CD4-positive, CD25-positive, alpha-beta regulatory T cell (primary cell): ENCODE data around the gene CTRB1. TPM values are rescaled to one million over a fixed set of nuclear protein-coding genes. Genes with fewer than 3 reads are reported as not detected.
A peak's percentile ranks its signal among the peaks of the same experiment; 100 is the strongest.
"Not testable (repeated sequence)": the region's sequence is repeated elsewhere in the genome, so short reads cannot be mapped to it uniquely, and the experiment has no call there.

Experiments used
- ATAC-seq, 2 donors: fragments of 150-1000 bp; cut with Tn5 transposase; one replicate each; pipeline ENCODE4 v1.10.0; 2021; ENCODE audit warnings: low read depth in 2 of 2, moderate number of reproducible peaks in 2 of 2, moderate library complexity in 1 of 2
- DNase-seq, 3 donors: peaks; one replicate each; pipeline versions ENCODE4 v3.0.0 to v3.0.0-alpha.2; 2012 to 2022; ENCODE audit warnings: mixed read lengths in 1 of 3
- H3K27ac ChIP-seq: one replicate; pipeline ENCODE4 v1.7.0; 2013; ENCODE audit warnings: mild to moderate bottlenecking, low read length; ENCODE audit not compliant: insufficient read depth, poor library complexity, severe bottlenecking
- H3K27me3 ChIP-seq: one replicate; pipeline ENCODE4 v1.7.0; 2013; ENCODE audit warnings: low read length; ENCODE audit not compliant: control insufficient read depth, insufficient read depth
- H3K36me3 ChIP-seq: one replicate; pipeline ENCODE4 v1.7.0; 2013; ENCODE audit warnings: mild to moderate bottlenecking, low read length, moderate library complexity; ENCODE audit not compliant: control insufficient read depth, insufficient read depth
- H3K4me1 ChIP-seq: 2 replicates; pipeline ENCODE4 v1.7.0; 2013; ENCODE audit warnings: mild to moderate bottlenecking, low read length; ENCODE audit not compliant: insufficient read depth, control insufficient read depth, poor library complexity, severe bottlenecking
- H3K4me3 ChIP-seq: one replicate; pipeline ENCODE4 v1.7.0; 2013; ENCODE audit warnings: low read depth, mild to moderate bottlenecking, low read length, moderate library complexity
- H3K9me3 ChIP-seq, 2 experiments: 1 replicate in 1 of 2; 2 replicates in 1 of 2; pipeline ENCODE4 v1.7.0; 2013; ENCODE audit warnings: low read length in 2 of 2, mild to moderate bottlenecking in 1 of 2, moderate library complexity in 1 of 2; ENCODE audit not compliant: control insufficient read depth in 2 of 2
- H3K27ac Mint-ChIP-seq, 3 donors: one replicate each; pipeline ENCODE4 v1.8.0; 2020 to 2022; ENCODE audit warnings: mild to moderate bottlenecking in 3 of 3, mixed read lengths in 3 of 3, moderate library complexity in 2 of 3
- H3K27me3 Mint-ChIP-seq: one replicate; pipeline ENCODE4 v1.8.0; 2022; ENCODE audit warnings: mild to moderate bottlenecking, mixed read lengths
- H3K36me3 Mint-ChIP-seq: one replicate; pipeline ENCODE4 v1.8.0; 2020; ENCODE audit warnings: mixed read lengths
- H3K4me1 Mint-ChIP-seq, 4 donors: one replicate each; pipeline ENCODE4 v1.8.0; 2020 to 2022; ENCODE audit warnings: mixed read lengths in 4 of 4, mild to moderate bottlenecking in 1 of 4
- H3K4me3 Mint-ChIP-seq, 4 donors: one replicate each; pipeline ENCODE4 v1.8.0; 2020 to 2022; ENCODE audit warnings: mild to moderate bottlenecking in 4 of 4, mixed read lengths in 4 of 4, moderate library complexity in 3 of 4
- H3K9me3 Mint-ChIP-seq, 7 donors: one replicate each; pipeline ENCODE4 v1.8.0; 2020 to 2022; ENCODE audit warnings: mixed read lengths in 7 of 7, mild to moderate bottlenecking in 3 of 7, moderate library complexity in 2 of 7
- polyA plus RNA-seq, 4 donors: library from polyadenylated mRNA; unstranded; fragments of 300-500 nt; fragmentation: Illumina TruSeq; gene quantifications; one replicate each; pipeline ENCODE4 v1.2.3, GENCODE V29; 2021
- total RNA-seq: library from RNA; stranded (reverse); gene quantifications from one replicate; pipeline ENCODE4 v1.2.3, GENCODE V29; 2022

CTRB1 gene
- total and polyA plus RNA-seq, 5 donors from 2014 or later = not detected

DNA sequence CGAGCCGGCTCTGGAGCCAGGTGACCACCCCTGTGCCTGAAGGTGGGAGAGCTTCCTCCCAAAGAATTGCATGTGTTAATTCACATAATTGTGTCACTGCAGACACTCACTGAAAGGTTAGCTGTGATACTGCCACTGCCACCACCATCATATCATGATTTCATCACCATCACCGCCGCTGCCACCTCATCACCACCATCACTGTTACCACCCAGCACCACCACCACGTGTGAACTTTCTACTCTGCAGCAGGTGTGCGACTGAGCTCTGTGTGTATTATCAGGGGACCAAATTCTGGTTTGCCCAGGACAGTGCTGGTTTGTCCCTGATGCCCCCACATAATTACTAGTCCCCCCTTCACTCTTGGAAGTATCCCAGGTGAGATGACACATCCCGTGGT is 17.4 kb downstream of the CTRB1 start:
- Histone ChIP-seq H3K27me3 (no peaks in the 10 kb centered on the region), H3K4me1 (no peaks in the 10 kb centered on the region), H3K36me3 (no peaks in the 10 kb centered on the region), H3K4me3 (no peak overlapping the region), H3K9me3 (no peaks in the 10 kb centered on the region), H3K27ac (no peak overlapping the region)
- Mint-ChIP-seq H3K27ac (peak overlapping the region in 2 of 3 donors; percentile 57 to 72), H3K4me3 (no peak overlapping the region), H3K4me1 (peaks cover 0 to 4% (median 2%) of the 10 kb centered on the region in 4 donors), H3K36me3 (no peaks in the 10 kb centered on the region), H3K9me3 (no peaks in the 10 kb centered on the region), H3K27me3 (no peaks in the 10 kb centered on the region)
- DNase-seq (no peak), ATAC-seq (no peak)

GRCh38 chr16:75236736-75237397 is 18.1 kb downstream of the CTRB1 start:
- Mint-ChIP-seq H3K4me1 (peaks cover 0 to 4% (median 2%) of the 10 kb centered on the region in 4 donors), H3K27ac (no peak overlapping the region), H3K9me3 (no peaks in the 10 kb centered on the region), H3K27me3 (no peaks in the 10 kb centered on the region), H3K4me3 (no peak overlapping the region), H3K36me3 (no peaks in the 10 kb centered on the region)
- DNase-seq (no peak), ATAC-seq (no peak)
- Histone ChIP-seq H3K27ac (no peak overlapping the region), H3K36me3 (no peaks in the 10 kb centered on the region), H3K9me3 (no peaks in the 10 kb centered on the region), H3K27me3 (no peaks in the 10 kb centered on the region), H3K4me1 (no peaks in the 10 kb centered on the region), H3K4me3 (no peak overlapping the region)

DNA sequence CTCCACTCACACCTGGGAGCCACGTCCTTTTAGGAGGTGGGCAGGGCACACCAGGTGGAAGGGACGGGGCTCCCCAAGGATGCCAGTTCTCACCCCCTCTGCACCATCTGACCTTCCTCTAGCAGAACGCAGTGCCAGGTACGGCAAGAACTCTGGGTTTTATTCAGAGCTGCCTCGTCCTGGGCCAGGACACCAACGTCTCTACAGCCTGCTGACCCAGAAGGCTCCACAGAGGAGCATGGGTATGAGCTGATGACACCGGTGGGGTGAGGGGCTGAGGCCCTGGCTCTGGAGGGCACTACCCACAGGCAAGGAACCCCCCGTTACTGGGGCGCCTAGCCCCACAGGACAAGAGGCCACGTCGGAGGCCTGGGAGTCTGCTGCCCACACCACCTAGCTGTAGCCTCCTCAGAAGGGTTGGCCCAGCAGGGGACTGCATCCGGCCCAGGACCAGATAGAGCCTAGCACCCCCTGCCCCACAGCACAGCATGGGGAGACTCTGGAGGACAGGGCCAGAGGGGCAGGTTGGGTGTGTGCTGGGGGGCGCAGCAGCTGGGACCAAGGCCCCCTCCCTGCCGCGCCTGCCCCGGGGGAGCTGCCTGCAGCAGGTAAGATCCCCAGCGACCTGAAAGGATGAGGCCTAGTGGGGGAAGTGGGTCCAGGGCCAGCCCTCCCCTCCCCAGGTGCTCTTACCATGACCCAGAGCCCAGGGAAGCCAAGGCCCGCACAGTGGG is 18.8 kb downstream of the CTRB1 start:
- peaks cover 0 to 4% (median 2%) of the 10 kb centered on the region in 4 donors for H3K4me1 Mint-ChIP-seq
- ATAC-seq (no peak), DNase-seq (no peak)
- no peaks in the 10 kb centered on the region for H3K27me3 ChIP-seq
- no peaks in the 10 kb centered on the region for H3K9me3 ChIP-seq
- no peak overlapping the region for H3K4me3 ChIP-seq
- no peaks in the 10 kb centered on the region for H3K36me3 Mint-ChIP-seq
- no peak overlapping the region for H3K4me3 Mint-ChIP-seq
- H3K27ac ChIP-seq = no peak overlapping the region
- no peaks in the 10 kb centered on the region for H3K4me1 ChIP-seq
- no peaks in the 10 kb centered on the region for H3K27me3 Mint-ChIP-seq
- no peak overlapping the region for H3K27ac Mint-ChIP-seq
- H3K9me3 Mint-ChIP-seq = no peaks in the 10 kb centered on the region
- H3K36me3 ChIP-seq = no peaks in the 10 kb centered on the region

- Mint-ChIP-seq H3K27ac (no peak overlapping the region), H3K4me3 (no peak overlapping the region), H3K36me3 (no peaks in the 10 kb centered on the region), H3K4me1 (peaks cover 0 to 5% (median 3%) of the 10 kb centered on the region in 4 donors), H3K9me3 (no peaks in the 10 kb centered on the region), H3K27me3 (no peaks in the 10 kb centered on the region)
- DNase-seq (no peak), ATAC-seq (no peak)
- Histone ChIP-seq H3K4me1 (no peaks in the 10 kb centered on the region), H3K36me3 (no peaks in the 10 kb centered on the region), H3K27ac (no peak overlapping the region), H3K27me3 (no peaks in the 10 kb centered on the region), H3K9me3 (no peaks in the 10 kb centered on the region), H3K4me3 (no peak overlapping the region)
Measured at GRCh38 chr16:75238132-75238852, 19.5 kb downstream of the CTRB1 start.

DNA sequence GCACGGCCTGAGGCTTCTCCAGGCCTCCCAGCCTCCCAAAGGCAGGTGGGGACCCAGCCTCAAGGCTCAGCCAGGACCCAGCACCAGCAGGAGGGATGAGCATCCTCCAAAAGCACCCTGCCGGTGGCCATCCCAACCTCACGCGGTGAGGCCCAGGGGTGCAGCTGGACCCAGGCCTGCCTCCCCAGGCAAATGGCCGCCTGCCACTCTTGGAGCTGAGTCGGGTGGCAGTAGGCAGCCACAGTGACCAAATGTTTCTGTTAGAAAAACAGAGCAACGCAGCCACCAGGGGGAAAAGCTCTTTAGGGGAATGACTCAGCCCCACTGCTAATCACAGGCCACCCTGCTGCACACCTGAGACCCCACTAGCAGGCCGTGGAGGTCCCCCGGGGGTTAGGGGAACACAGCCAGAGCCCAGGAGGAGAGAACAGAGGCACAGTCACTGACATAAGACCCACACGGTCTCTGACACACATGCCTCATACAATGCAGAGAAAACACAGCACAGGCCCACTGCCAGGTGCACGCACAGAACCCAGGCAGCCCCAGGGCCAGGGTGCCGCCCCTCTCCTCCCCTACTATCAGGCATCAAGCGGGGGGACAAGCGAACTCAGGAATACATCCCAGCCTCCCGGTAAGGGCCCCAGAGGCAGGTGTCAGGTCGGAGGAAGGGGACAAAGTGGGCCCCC is 20.2 kb downstream of the CTRB1 start:
- DNase-seq (no peak), ATAC-seq (no peak)
- Histone ChIP-seq H3K4me3 (no peak overlapping the region), H3K4me1 (no peaks in the 10 kb centered on the region), H3K27me3 (no peaks in the 10 kb centered on the region), H3K27ac (no peak overlapping the region), H3K9me3 (no peaks in the 10 kb centered on the region), H3K36me3 (no peaks in the 10 kb centered on the region)
- H3K27me3 Mint-ChIP-seq = no peaks in the 10 kb centered on the region
- no peak overlapping the region for H3K27ac Mint-ChIP-seq
- H3K36me3 Mint-ChIP-seq = no peaks in the 10 kb centered on the region
- no peaks in the 10 kb centered on the region for H3K9me3 Mint-ChIP-seq
- H3K4me1 Mint-ChIP-seq = peaks cover 0 to 4% (median 2%) of the 10 kb centered on the region in 4 donors
- H3K4me3 Mint-ChIP-seq = no peak overlapping the region

GRCh38 chr16:75239542-75240122 is 20.8 kb downstream of the CTRB1 start:
- no peak overlapping the region for H3K4me3 Mint-ChIP-seq
- H3K27me3 Mint-ChIP-seq = peaks cover 4% of the 10 kb centered on the region
- no peaks in the 10 kb centered on the region for H3K36me3 Mint-ChIP-seq
- Histone ChIP-seq H3K27ac (no peak overlapping the region), H3K36me3 (no peaks in the 10 kb centered on the region), H3K27me3 (no peaks in the 10 kb centered on the region), H3K9me3 (no peaks in the 10 kb centered on the region), H3K4me1 (no peaks in the 10 kb centered on the region), H3K4me3 (no peak overlapping the region)
- H3K9me3 Mint-ChIP-seq = no peaks in the 10 kb centered on the region
- peak overlapping the region in 1 of 3 donors; percentile 59 for H3K27ac Mint-ChIP-seq
- no peak for DNase-seq
- no peak for ATAC-seq
- H3K4me1 Mint-ChIP-seq = peaks cover 0 to 6% (median under 1%) of the 10 kb centered on the region in 4 donors

- not testable (repeated sequence) for DNase-seq, H3K27ac ChIP-seq, H3K9me3 Mint-ChIP-seq, H3K4me1 ChIP-seq, H3K36me3 Mint-ChIP-seq, H3K27me3 Mint-ChIP-seq, H3K9me3 ChIP-seq, ATAC-seq, H3K4me3 ChIP-seq, H3K4me3 Mint-ChIP-seq, H3K36me3 ChIP-seq, H3K4me1 Mint-ChIP-seq, H3K27me3 ChIP-seq
- peak overlapping the region in 1 of 3 donors; percentile 49 for H3K27ac Mint-ChIP-seq
Measured at GRCh38 chr16:75240633-75241032, 21.8 kb downstream of the CTRB1 start.
